ENCODE results near the gene NPAS3.

NPAS3 gene

DNA sequence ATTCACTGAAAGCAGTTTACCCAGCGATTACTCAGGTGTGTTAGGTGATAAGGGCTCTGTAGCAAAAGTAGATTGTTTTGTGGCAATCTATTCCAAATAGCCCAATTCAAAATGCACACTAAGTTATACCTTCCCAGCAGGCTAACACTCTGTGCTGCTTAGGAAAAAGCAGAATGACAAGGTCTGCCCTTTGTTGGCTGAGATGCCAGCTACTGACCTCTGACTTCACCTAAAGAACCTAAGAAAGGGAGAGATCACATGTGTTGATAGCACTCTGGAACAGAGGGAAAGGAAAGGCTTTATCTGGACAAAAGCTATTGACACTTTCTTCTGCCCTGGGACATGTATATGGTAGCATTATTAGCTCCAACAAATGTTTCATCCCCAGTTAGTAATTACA, 609.9 kb downstream of the NPAS3 start:
- no peak overlapping the region for H3K27ac ChIP-seq
- TF ChIP-seq, protein P1, sequence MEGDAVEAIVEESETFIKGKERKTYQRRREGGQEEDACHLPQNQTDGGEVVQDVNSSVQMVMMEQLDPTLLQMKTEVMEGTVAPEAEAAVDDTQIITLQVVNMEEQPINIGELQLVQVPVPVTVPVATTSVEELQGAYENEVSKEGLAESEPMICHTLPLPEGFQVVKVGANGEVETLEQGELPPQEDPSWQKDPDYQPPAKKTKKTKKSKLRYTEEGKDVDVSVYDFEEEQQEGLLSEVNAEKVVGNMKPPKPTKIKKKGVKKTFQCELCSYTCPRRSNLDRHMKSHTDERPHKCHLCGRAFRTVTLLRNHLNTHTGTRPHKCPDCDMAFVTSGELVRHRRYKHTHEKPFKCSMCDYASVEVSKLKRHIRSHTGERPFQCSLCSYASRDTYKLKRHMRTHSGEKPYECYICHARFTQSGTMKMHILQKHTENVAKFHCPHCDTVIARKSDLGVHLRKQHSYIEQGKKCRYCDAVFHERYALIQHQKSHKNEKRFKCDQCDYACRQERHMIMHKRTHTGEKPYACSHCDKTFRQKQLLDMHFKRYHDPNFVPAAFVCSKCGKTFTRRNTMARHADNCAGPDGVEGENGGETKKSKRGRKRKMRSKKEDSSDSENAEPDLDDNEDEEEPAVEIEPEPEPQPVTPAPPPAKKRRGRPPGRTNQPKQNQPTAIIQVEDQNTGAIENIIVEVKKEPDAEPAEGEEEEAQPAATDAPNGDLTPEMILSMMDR (conservative IDR thresholded peaks at IDR 0.05), result no peak

DNA sequence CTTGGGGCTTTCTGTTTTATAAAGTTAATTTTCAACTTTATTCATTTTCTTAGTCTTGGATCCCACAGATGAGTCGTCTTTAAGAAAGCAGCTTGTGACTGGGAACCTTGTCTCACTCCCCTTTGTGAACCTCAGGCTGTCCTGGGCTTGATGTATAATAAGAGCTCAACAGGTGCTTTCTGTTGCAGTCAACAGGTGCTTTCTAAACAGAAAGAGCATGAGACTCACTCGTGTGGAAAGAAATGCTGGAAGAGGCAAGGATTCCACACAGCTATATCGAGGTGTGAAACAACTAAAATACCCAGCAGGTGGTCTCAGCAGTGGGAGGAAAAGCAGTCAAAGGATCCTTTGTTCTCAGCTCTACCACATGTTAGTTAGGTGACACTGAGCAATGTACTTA, 613.3 kb downstream of the NPAS3 start:
- H3K27ac ChIP-seq, result no peak overlapping the region
- TF ChIP-seq, protein P1 (conservative IDR thresholded peaks at IDR 0.05), result no peak

- TF ChIP-seq, protein P1 (conservative IDR thresholded peaks at IDR 0.05), result no peak
- H3K27ac ChIP-seq, result no peak overlapping the region
Observed at GRCh38 chr14:33553706-33554278, 615.1 kb downstream of the NPAS3 start.

GRCh38 chr14:33554988-33555387, 616.3 kb downstream of the NPAS3 start:
- no peak overlapping the region for H3K27ac ChIP-seq

GRCh38 chr14:33555710-33556350, 617.2 kb downstream of the NPAS3 start:
- no peak overlapping the region for H3K27ac ChIP-seq
- TF ChIP-seq, protein P1 (conservative IDR thresholded peaks at IDR 0.05), result no peak

More at GRCh38 chr14:33554988-33555387, 616.3 kb downstream of the NPAS3 start:
- TF ChIP-seq, protein P1 (conservative IDR thresholded peaks at IDR 0.05), result no peak

- H3K27ac ChIP-seq, result no peak overlapping the region
- TF ChIP-seq, protein P1 (conservative IDR thresholded peaks at IDR 0.05), result no peak
Observed at GRCh38 chr14:33556382-33557121, 617.9 kb downstream of the NPAS3 start.

DNA sequence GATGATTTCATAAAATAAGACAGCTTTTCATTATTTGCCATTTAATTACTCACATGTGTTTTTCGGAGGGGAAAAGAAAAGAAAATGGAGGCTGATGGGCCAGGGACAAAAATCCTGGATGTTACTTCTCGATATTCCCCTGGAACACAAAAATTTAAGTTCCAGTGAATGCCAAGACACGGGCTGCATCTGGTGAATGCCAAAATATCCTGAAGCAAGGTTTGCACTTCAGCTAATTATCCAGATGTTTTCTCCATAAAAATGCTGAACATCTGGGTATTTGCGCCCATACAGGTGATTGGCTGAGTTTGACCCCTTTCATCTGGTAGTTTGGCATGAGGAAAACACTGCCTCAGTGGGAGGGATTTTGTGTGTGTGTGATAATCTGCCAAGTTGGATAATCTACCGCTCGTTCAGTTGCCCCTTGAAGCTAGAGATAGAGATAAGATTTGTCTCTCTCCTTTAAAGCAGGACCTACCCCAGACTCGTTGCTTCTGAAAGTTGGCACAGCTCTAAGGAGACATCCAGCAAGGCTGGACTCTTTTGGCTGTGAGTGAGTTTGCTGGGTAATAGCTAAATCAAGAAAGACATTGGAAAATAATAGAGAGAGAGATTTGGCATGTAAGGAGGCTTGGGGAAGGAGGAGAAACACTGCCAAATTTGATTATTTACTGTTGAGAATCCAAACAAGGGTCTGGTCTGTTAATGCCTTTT, 622.2 kb downstream of the NPAS3 start:
- TF ChIP-seq, protein P1 (conservative IDR thresholded peaks at IDR 0.05), result no peak
- H3K27ac ChIP-seq, result no peak overlapping the region; the same call in none of the 2 replicates

Data from VCaP (cell line).